ENCODE results near the gene NSUN2. TPM values are rescaled to one million over a fixed set of nuclear protein-coding genes. Genes with fewer than 3 reads are reported as not detected.

NSUN2 gene
- total RNA-seq, 1 experiment from 2014 or later: 124 TPM

GRCh38 chr5:6616632-6617031 lies 16.2 kb downstream of the NSUN2 start:
- in situ Hi-C loops (cut with HindIII; ENCODE audit: low pct_unique_long_range_greater_than_20kb, low sequenced_read_pairs): no loop called here
- DNase-seq (ENCODE audit: low read depth, low spot score): no peak

DNA sequence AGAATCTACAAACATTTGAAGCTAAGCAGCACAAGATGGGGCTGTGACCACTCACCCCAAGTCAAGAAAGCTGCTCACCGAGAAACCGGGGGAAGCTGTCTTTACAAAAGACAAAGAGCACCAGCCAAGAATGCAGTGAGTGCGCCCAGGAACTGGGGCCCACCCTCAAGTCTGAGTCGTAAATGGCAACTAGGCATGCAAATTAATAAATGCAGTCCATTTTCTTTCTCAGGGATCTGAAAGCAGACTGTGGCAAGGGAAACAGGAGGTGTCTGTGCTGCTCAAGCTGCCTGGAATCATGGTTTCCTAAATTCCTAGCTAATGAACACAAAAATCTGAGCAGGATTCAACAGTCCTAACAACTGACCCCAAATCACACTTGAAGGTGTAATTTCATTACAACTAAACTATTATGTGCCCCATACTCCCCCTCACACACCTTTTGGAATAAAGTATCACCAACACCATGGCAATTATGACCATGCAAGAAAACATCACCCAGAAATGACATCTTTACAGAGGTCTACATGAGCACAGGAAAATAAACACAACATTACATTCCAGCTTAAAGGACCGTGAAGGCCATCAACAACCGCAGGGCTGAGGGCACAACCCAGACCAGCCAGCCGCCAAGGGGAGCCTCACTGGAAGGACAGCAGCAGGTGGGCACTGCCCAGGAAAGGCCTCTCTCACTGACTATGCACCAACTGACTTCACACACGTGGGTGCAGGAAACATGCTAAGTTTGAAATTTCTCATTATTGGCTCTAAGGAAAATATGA lies 17.6 kb downstream of the NSUN2 start:
- in situ Hi-C loops (cut with HindIII; ENCODE audit: low pct_unique_long_range_greater_than_20kb, low sequenced_read_pairs): no loop called here
- DNase-seq (ENCODE audit: low read depth, low spot score): no peak

- no peak for DNase-seq (ENCODE audit: low read depth, low spot score)
- in situ Hi-C loops (cut with HindIII; ENCODE audit: low pct_unique_long_range_greater_than_20kb, low sequenced_read_pairs): no loop called here
Measured at GRCh38 chr5:6611334-6612256, 21.2 kb downstream of the NSUN2 start.

GRCh38 chr5:6608016-6608415 lies 24.8 kb downstream of the NSUN2 start:
- in situ Hi-C loops (cut with HindIII; ENCODE audit: low pct_unique_long_range_greater_than_20kb, low sequenced_read_pairs): no loop called here
- DNase-seq (ENCODE audit: low read depth, low spot score): no peak

DNA sequence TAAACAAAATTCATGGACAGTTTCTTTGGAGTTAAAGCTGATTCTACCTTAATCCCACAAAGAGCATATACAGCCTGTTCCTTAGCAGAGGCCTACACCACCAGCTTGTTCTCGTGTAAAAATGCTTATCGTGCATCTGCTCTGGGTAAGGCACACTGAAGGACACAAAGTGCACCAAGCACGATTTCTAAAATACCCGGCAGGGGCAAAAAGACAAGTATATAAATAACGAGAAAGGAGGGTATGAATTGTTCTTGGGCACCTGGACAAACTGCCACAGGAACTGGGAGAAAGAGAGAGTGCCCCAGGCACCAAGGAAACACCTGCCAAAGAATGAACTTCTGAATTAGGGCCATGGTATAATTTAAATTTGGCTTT lies 25.3 kb downstream of the NSUN2 start:
- in situ Hi-C loops (cut with HindIII; ENCODE audit: low pct_unique_long_range_greater_than_20kb, low sequenced_read_pairs): no loop called here

DNA sequence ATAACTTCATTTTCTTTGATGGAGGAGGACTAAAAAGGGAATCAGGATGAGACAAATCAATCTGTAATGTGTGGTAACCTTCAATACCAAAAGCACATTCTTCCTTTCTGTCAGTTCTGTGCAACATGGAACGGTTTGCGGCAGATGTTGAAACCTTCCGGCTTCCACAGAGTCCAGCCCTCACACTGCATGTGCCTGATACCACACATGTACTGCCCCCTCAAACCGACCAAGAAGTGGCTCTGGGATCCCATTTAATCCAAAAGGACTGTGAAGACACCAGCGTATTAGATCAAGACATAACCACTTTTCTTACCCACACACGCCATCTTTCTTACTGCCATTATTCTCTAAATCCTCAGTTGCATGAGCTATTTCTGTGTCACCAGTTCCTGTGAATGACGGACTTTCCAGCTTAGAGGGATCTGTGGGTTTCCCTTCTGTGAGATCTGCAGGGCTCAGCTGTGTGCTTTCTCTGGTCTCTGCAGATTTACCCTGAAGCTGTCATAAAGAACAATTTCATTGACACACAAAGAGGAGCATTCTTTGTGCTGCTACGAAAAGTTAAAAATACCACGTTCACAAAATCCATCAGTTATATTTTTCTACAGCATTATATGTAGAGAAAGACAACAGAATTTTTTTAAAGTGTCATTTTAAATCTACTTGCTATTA lies 25.8 kb downstream of the NSUN2 start:
- DNase-seq (ENCODE audit: low read depth, low spot score): no peak
- in situ Hi-C loops (cut with HindIII; ENCODE audit: low pct_unique_long_range_greater_than_20kb, low sequenced_read_pairs): no loop called here

More for the DNA sequence above, 25.3 kb downstream of the NSUN2 start:
- no peak for DNase-seq (ENCODE audit: low read depth, low spot score)

DNA sequence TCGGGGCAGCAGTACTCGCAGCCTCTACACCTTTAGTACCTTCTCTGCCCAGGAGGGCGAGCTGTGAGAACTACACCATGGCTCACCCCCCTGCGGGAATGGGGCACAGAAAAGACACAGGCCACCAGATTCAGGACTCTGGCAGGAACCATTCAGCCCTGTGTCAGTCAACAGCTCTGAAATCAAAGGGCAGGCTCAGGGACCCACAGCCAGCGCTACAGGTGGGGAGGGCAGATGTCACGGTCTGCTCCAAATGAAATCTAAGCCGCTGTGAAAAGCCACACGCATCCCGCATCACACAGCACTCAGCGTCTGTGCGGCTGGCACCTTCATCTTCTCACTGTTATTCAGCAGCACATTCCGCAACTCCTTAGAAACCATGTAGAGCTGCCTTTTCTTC lies 27.9 kb downstream of the NSUN2 start:
- in situ Hi-C loops (cut with HindIII; ENCODE audit: low pct_unique_long_range_greater_than_20kb, low sequenced_read_pairs): no loop called here

DNA sequence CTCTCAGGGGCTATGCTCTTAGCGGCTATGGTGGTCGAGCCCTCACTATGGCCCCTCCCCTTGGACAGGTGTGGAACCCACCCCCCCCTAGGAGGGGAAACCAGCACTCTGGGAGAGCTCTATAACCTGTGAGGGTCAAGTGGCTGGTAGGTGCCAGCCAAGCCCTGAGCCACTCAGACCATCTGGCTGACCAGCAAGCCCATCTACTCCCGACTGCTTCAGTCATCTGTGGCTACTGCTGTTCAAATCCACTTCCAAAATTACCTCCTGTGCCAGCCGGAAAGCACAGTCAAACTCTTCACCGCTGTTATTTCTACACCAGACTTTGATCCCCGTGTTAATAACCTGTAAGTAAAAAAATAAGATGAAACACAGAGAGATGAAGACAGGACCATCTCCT lies 28.5 kb downstream of the NSUN2 start:
- in situ Hi-C loops (cut with HindIII; ENCODE audit: low pct_unique_long_range_greater_than_20kb, low sequenced_read_pairs): no loop called here

More for the DNA sequence above, 27.9 kb downstream of the NSUN2 start:
- DNase-seq (ENCODE audit: low read depth, low spot score): no peak

DNA sequence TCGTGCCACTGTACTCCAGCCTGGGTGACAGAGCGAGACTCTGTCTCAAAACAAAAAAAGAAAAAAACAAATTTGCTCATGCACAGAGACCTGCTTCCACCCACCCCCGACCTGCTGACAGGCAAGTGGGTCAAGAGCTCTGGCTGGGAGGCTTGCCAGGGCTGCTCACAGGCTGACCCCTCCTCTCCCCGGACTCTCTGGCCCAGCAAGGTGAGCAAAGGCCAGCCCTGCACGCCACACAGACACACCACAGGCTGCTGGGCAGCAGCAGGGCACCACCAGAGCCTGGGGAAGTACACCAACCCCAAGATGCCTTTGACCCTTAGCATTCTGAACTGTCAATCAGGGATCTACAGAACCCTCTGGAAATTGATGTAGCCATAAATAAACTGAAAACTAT lies 29.2 kb downstream of the NSUN2 start:
- in situ Hi-C loops (cut with HindIII; ENCODE audit: low pct_unique_long_range_greater_than_20kb, low sequenced_read_pairs): no loop called here
- DNase-seq (ENCODE audit: low read depth, low spot score): no peak

More for the DNA sequence above, 28.5 kb downstream of the NSUN2 start:
- no peak for DNase-seq (ENCODE audit: low read depth, low spot score)

DNA sequence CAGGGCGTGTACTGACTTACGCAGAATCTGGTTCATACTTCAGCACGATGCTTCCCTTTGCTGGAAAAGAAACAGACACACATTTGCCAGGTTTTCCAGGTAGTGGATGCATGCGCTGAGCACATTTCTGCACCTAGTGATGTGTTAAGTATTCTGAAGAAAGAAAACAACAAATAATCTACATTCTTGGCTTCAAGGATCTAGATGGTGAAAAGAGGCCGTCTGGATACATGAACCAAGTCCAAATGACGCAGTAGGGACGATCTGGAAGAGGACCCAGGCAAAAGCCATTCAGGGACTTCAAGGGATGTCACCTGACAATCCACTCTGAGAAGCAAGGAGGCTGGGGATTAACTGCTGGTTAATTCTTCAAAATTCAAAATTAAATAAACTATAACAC lies 30.4 kb downstream of the NSUN2 start:
- no peak for DNase-seq (ENCODE audit: low read depth, low spot score)
- in situ Hi-C loops (cut with HindIII; ENCODE audit: low pct_unique_long_range_greater_than_20kb, low sequenced_read_pairs): no loop called here

DNA sequence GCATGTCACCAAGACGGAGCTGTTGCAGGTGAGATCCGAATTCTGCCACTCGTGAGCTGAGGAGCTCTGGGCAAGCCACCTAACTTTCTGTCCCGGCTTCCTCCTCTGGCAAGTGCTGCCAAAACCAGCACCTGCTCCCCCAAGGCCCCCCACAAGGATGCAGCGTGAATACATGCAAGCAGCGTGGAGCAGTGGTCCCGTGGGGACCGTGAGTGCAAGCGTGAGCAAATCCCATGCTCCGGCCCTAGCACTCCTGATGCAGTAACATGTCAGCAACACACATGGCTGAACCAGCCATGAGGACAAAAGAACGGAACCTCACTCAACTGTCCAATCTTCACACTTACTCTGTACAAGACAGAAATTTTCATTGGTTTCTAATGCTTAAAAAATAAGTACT lies 31.0 kb downstream of the NSUN2 start:
- in situ Hi-C loops (cut with HindIII; ENCODE audit: low pct_unique_long_range_greater_than_20kb, low sequenced_read_pairs): no loop called here
- DNase-seq (ENCODE audit: low read depth, low spot score): no peak

- in situ Hi-C loops (cut with HindIII; ENCODE audit: low pct_unique_long_range_greater_than_20kb, low sequenced_read_pairs): no loop called here
- no peak for DNase-seq (ENCODE audit: low read depth, low spot score)
Measured at GRCh38 chr5:6601271-6601670, 31.6 kb downstream of the NSUN2 start.

DNA sequence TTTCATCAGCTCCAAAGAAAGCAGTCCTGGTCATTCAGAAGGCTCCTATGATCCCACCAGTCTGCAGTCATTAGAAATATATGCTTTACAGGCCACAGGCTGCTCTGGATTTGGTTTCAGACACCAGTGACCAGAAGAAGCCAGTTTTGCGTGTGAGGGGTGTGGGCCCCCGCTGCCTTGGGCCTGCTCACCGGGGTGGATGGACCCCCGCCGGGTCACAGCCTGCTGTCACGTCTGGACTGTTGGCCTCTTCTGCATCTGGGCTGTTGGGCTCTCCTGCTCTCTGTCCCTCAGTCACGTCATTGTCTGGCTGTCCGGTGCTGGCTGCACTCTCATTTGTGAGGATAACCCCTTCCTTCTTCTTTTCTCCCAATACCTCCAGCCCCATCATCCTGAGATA lies 33.1 kb downstream of the NSUN2 start:
- in situ Hi-C loops (cut with HindIII; ENCODE audit: low pct_unique_long_range_greater_than_20kb, low sequenced_read_pairs): no loop called here
- DNase-seq (ENCODE audit: low read depth, low spot score): no peak

GRCh38 chr5:6598351-6598900 lies 34.4 kb downstream of the NSUN2 start:
- DNase-seq (ENCODE audit: low read depth, low spot score): no peak
- in situ Hi-C loops (cut with HindIII; ENCODE audit: low pct_unique_long_range_greater_than_20kb, low sequenced_read_pairs): no loop called here

- in situ Hi-C loops (cut with HindIII; ENCODE audit: low pct_unique_long_range_greater_than_20kb, low sequenced_read_pairs): no loop called here
- DNase-seq (ENCODE audit: low read depth, low spot score): no peak
Measured at GRCh38 chr5:6597557-6597956, 35.3 kb downstream of the NSUN2 start.

DNA sequence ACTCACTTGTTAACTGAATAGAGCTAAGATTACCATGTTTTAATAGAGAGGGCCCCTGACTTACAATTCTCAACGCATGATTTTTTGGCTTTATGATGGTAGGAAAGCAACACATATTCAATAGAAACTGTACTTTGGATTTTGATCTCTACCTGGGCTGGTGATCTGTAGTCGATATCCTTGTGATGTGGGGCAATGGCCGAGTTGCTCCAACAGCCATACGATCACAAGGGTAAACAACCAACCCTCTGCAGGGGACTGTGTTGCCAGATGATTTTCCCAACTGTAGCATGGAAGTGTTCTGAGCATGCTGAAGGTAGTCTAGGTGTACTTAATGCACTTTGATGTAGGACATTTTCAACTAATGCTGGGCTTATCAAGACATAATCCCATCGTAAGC lies 36.5 kb downstream of the NSUN2 start:
- no peak for DNase-seq (ENCODE audit: low read depth, low spot score)
- in situ Hi-C loops (cut with HindIII; ENCODE audit: low pct_unique_long_range_greater_than_20kb, low sequenced_read_pairs): no loop called here

GRCh38 chr5:6595405-6595804 lies 37.4 kb downstream of the NSUN2 start:
- in situ Hi-C loops (cut with HindIII; ENCODE audit: low pct_unique_long_range_greater_than_20kb, low sequenced_read_pairs): no loop called here
- no peak for DNase-seq (ENCODE audit: low read depth, low spot score)

DNA sequence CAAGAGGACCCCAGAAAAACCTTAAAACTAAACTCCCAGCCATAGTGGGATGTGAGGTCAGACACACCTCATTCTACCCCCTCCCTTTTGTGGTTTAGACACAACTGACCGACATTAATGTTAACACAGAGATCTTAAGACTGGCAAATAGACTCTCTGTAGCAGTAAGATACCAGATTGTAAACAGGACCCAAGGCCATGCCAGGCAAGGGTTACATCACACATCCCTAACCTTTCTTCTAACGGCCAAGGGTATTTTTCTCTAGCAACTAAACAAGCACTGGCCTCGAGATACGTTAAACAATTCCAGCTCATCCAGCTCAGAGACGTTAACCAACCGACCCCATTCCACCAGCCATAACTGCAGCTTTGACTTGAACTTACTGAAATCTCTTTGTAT lies 38.8 kb downstream of the NSUN2 start:
- in situ Hi-C loops (cut with HindIII; ENCODE audit: low pct_unique_long_range_greater_than_20kb, low sequenced_read_pairs): no loop called here

More for the DNA sequence above, 38.8 kb downstream of the NSUN2 start:
- no peak for DNase-seq (ENCODE audit: low read depth, low spot score)

Measured in SK-MEL-5 (cell line).